Measurements from ENCODE around the gene DEXI. TPM values are rescaled to one million over a fixed set of nuclear protein-coding genes. Genes with fewer than 3 reads are reported as not detected.

Gene DEXI
- total and polyA plus RNA-seq, 9 of the 15 experiments (the other 6 are each of a cell fraction or from before 2014, with no cell fraction given) = 2.9 to 40.1 (median 22.0) TPM

DNA sequence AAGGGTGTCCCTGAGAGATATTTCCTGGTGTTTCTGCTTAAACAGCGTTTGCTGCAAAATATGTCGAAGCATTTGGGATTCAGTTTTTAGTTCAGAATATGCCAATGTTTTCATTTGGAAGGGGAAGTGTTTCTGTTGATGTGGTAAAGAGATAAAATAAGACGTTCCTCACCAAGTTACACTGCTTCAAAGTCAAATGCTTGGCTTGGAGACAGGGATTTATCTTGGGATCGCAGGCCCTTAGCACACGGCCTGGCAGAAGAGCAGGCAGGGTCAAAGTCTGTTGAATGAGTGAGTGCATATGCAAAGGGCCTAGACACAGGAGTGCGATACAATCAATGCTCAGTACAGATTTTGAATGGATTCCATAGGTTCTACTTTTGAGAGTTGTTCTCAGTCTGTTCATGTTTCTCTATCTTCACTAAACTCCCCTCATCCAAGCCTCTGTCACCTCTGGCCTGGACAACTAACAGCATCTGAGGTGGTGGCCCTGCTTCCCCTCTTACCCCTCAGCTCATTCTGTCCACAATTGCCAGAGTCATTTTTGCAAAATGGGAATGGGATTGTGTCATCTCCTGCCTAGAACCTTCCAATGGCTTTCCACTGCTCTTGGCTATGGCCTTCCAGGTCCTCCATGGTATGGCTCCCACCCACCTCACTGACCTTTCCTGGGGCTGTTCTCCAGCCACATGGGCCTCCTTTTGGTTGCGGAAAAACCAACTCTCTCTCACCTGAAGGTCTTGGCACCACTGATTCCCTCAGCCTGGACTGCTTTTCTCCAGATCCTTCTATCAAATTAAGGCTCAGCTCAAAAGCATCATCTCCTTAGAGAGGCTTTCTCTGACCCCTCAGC lies 3.2 kb downstream of the DEXI start (continued):
- TF ChIP-seq TEAD4 (IDR thresholded peaks at IDR 0.05; ENCODE audit: low read length) = peak; percentile 49; the same call in 1 of the 2 replicates
- no peak for TF ChIP-seq TEAD4 (CRISPR knock-in tag; IDR thresholded peaks at IDR 0.05; ENCODE audit: borderline replicate concordance)
- 0 out of 2 replicates have a peak, but pooled peaks have one; percentile 24 for TF ChIP-seq SMARCA4 (IDR thresholded peaks at IDR 0.05)
- peak; percentile 64 to 69; a peak in 3 of 4 replicates for TF ChIP-seq KDM1A (IDR thresholded peaks at IDR 0.05)
- peak; percentile 50; the same call in 1 of the 2 replicates for TF ChIP-seq MTA3 (IDR thresholded peaks at IDR 0.05; ENCODE audit: borderline replicate concordance)
- peak; percentile 51 for TF ChIP-seq ZFX (CRISPR knock-in tag; IDR thresholded peaks at IDR 0.05)
- TF ChIP-seq, protein P1, sequence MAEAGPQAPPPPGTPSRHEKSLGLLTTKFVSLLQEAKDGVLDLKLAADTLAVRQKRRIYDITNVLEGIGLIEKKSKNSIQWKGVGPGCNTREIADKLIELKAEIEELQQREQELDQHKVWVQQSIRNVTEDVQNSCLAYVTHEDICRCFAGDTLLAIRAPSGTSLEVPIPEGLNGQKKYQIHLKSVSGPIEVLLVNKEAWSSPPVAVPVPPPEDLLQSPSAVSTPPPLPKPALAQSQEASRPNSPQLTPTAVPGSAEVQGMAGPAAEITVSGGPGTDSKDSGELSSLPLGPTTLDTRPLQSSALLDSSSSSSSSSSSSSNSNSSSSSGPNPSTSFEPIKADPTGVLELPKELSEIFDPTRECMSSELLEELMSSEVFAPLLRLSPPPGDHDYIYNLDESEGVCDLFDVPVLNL (CRISPR knock-in tag; IDR thresholded peaks at IDR 0.05; ENCODE audit: low read depth) = no peak
- 0 out of 4 replicates have a peak, but pooled peaks of 1 of the 2 experiments have one; percentile 27 for TF ChIP-seq NRF1 (conservative IDR thresholded peaks at IDR 0.05 in 1 of 2, IDR thresholded peaks at IDR 0.05 in 1 of 2)
- no peak for TF ChIP-seq POLR2A (conservative IDR thresholded peaks at IDR 0.05)
- peak; percentile 55; the same call in 1 of the 2 replicates for TF ChIP-seq SPI1 (IDR thresholded peaks at IDR 0.05; ENCODE audit: borderline replicate concordance, low read depth, low read length)
- TF ChIP-seq HMGN3 (IDR thresholded peaks at IDR 0.05; ENCODE audit: borderline replicate concordance, extremely low read depth, insufficient read length, low read depth, low read length) = no peak
- TF ChIP-seq HDAC1 (IDR thresholded peaks at IDR 0.05) = peak in 1 of 2 experiments; percentile 38; a peak in 1 of 4 replicates
- no peak for TF ChIP-seq MTF1 (CRISPR knock-in tag; IDR thresholded peaks at IDR 0.05; ENCODE audit: borderline replicate concordance)
- TF ChIP-seq ZNF121 (CRISPR knock-in tag; conservative IDR thresholded peaks at IDR 0.05) = no peak
- TF ChIP-seq ELF2 (CRISPR knock-in tag; IDR thresholded peaks at IDR 0.05) = no peak
- TF ChIP-seq E2F6 (IDR thresholded peaks at IDR 0.05; ENCODE audit: borderline replicate concordance in 1 of 2, extremely low read depth in 1 of 2, insufficient read depth in 1 of 2, insufficient read length in 1 of 2, low read depth in 1 of 2, low read length in 1 of 2, poor library complexity in 1 of 2, severe bottlenecking in 1 of 2) = no peak
- TF ChIP-seq, protein P2, sequence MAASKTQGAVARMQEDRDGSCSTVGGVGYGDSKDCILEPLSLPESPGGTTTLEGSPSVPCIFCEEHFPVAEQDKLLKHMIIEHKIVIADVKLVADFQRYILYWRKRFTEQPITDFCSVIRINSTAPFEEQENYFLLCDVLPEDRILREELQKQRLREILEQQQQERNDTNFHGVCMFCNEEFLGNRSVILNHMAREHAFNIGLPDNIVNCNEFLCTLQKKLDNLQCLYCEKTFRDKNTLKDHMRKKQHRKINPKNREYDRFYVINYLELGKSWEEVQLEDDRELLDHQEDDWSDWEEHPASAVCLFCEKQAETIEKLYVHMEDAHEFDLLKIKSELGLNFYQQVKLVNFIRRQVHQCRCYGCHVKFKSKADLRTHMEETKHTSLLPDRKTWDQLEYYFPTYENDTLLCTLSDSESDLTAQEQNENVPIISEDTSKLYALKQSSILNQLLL (CRISPR knock-in tag; IDR thresholded peaks at IDR 0.05; ENCODE audit: borderline replicate concordance) = no peak
- no peak for TF ChIP-seq THRA (IDR thresholded peaks at IDR 0.05)
- no peak for TF ChIP-seq HNRNPUL1 (IDR thresholded peaks at IDR 0.05; ENCODE audit: low read length)
- TF ChIP-seq ZNF133 (CRISPR knock-in tag; IDR thresholded peaks at IDR 0.05) = no peak
- TF ChIP-seq RCOR1 (IDR thresholded peaks at IDR 0.05; ENCODE audit: borderline replicate concordance in 1 of 2, low read depth in 2 of 2, low read length in 2 of 2) = peak in 1 of 2 experiments; percentile 74; a peak in 2 of 4 replicates

Measured in K562 (cell line).